GM10266 (cell line): ENCODE data around the gene PLXNA2.

Experiments used
- DNase-seq: peaks from one replicate; pipeline ENCODE4 v3.0.0; 2012; ENCODE audit errors: extremely low spot score
- TF ChIP-seq, protein P1 (sequence below): IDR thresholded peaks from 2 replicates; pipeline ENCODE4 v1.5.1; 2012; ENCODE audit warnings: mild to moderate bottlenecking, low read depth; ENCODE audit not compliant: control insufficient read depth, insufficient read depth; ENCODE audit errors: missing control alignments

Gene PLXNA2

DNA sequence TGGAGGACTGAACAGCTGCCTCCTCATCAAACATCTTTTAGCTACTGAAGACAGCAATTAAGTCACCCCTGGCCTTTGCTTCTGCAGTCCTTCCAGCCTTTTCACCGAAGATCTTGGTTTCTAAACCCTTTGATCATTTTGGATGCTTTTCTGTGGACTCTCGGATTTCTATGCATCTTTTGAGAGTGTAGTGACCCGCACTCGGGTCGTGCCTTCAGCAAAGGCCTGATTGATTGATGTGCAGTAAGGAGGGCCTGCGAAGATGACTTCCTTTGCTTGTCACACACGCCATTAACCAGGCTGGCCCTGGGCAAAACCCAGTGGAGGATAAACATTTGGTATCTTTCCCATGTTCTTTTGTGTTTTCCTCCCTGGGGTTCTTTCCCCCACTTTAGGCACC is 175.8 kb downstream of the PLXNA2 start:
- TF ChIP-seq, protein P1, sequence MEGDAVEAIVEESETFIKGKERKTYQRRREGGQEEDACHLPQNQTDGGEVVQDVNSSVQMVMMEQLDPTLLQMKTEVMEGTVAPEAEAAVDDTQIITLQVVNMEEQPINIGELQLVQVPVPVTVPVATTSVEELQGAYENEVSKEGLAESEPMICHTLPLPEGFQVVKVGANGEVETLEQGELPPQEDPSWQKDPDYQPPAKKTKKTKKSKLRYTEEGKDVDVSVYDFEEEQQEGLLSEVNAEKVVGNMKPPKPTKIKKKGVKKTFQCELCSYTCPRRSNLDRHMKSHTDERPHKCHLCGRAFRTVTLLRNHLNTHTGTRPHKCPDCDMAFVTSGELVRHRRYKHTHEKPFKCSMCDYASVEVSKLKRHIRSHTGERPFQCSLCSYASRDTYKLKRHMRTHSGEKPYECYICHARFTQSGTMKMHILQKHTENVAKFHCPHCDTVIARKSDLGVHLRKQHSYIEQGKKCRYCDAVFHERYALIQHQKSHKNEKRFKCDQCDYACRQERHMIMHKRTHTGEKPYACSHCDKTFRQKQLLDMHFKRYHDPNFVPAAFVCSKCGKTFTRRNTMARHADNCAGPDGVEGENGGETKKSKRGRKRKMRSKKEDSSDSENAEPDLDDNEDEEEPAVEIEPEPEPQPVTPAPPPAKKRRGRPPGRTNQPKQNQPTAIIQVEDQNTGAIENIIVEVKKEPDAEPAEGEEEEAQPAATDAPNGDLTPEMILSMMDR: no peak

DNA sequence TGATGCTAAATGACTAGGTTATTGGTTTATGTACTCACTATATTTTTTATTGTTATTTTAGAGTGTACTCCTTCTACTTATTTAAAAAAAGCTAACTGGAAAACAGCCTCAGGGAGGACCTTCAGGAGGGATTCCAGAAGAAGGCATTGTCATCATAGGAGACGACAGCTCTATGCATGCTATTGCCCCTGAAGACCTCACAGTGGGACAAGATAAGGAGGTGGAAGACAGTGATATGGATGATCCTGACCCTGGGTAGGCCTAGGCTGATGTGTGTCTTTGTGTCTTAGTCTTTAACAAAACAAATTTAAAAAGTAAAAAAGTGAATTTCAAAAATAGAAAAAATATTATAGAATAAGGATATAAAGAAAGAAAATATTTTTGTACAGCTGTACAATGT is 177.6 kb downstream of the PLXNA2 start:
- no peak for DNase-seq
- TF ChIP-seq, protein P1: no peak

More for the DNA sequence above, 175.8 kb downstream of the PLXNA2 start:
- no peak for DNase-seq

DNA sequence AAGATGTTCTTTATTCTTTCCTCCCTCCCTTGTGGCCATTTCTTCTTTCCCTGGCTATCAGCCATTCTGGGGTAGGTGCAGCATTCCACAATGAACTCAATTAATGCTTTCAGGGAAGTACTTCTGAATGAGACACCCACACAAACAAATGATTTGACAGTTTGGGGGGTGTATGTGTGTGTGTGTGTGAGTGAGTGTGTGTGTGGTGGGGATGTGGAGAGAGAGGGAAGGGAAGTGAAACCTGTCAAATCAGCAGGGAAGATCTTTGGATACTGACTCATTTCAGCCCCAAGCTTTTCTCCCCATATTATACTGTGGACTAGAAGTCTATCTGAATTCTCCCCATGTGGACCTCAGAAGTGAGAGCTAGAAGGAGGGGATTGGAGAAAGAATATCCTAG is 178.3 kb downstream of the PLXNA2 start:
- no peak for DNase-seq
- TF ChIP-seq, protein P1: no peak

DNA sequence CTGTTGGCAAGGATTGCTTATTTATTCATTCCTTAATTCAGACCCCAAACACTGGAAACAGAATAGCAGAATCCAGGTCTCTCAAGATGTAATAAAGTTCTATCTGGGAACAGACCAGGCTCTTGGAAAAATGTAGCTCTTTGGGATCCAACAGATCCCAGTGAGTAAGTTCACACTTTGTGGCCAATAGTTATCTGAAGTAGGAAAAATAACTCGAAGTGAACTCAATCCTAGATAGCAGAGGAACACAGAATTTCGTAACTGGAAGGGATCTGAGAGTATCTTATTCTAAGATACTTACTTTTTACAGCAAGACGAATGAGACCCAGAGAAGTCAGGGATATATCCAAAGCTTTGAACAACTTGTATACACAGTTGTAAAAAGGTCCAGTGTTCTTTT is 182.6 kb downstream of the PLXNA2 start:
- TF ChIP-seq, protein P1: no peak
- no peak for DNase-seq

DNA sequence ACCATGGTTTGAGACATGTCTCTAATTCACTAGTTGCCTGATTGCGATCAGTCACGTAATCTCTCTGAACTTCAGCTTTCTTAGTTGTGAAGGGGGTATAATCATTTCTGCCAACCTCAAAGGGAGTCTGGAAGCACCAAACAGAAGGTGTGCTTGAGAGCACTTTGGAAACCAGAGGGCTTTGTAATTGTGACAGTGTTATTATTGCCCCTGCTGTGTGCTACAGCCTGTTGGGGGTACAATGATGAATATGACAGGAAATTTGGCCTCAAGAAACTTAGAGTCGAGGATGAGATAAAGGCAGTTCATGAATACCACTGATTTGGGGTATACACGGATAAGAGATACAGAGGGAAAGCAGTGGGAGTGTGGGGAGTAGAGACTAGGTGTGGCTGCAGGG is 183.1 kb downstream of the PLXNA2 start:
- TF ChIP-seq, protein P1: no peak
- DNase-seq: no peak

DNA sequence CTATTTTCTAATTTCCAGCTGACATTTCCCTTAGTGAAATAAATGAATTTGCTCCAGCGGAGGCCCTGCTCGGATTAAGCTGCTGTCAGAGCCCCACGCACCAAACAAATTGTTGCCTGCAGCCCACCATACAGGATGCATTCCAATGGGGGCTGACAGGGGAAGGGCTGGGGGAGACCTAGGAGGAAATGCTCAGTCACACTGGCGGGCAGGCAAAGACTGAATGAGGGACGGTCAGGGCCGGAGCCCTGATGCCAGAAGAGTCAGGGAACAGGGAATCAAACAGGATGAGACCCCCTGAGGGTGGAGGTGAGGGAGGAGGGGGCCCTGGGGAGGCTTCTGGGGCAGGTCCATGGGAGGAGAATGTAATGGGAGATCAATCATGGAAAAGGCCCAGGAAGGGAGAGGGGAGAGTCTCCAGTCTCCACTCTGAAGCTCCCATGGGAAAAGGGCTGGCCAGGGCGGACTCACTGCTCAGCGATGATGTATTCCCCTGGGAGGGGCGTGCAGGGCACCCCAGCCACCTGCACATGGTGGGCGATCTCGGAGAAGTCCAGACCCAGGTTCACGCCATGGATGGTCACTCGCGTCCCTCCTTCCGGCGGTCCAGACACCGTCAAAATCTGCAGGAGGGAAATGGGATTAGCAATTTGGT is 183.8 kb downstream of the PLXNA2 start:
- no peak for DNase-seq
- TF ChIP-seq, protein P1: no peak

DNA sequence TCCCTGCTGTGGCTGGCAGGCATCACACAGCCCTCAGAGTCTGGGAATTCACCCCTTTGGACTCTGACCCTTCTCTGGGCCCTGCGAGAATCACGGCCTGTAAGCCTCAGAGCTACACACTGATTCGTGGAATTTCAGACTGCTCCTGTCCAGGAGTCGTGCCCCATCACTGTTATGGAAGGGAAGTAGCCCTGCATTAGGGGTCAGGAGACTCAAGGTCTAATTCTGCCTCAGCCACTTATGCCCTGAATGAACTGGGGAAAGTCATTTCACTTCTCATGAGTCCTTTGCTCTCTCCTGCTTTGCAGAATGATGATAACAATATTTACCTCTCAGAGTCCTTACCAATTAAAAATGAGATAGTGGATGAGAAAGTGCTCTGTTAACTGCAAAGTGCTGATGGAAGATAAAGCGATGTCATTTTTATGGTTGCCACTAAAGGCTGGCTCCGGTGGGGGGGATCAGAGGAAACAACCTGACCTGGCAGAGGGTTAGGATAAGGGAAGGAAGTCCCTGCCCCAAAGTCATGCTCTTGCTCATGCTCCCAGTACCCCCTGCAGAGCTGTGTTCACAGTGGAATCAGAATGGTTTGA is 184.7 kb downstream of the PLXNA2 start:
- no peak for DNase-seq
- TF ChIP-seq, protein P1: no peak
